ENCODE results near the gene EPHB2.

DNA sequence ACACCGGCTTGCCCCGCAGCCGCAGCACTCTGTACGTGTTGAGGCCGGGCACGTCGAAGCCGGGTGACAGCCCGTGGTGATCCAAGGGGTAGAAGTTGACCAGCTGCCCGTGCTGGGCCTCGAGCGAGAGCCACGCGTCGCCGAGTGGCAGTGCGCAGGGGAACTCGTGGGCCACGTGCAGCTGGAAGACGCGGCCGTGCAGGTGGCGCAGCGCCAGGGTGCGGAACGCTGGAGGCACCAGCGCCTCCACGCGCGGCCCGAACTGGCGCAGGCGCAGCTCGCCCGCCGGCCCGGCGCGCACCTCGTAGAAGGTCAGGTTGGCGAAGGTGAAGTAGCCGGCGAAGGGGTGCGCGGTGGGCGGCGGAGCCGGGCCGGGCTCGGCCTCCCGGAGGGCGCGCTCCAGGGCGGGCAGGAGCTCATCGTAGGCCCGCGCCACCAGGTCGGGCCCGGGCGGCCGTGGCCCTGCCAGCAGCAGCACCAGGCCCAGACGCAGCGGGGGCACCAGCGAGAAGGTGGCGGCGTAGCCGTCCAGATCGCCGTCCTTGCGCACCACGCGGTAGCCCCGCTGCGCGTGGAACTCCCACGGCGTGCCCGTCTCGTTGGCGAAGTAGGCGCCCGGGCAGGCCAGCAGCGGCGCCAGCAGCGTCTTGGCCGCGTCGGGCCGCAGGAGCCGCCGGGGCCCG lies 242.6 kb downstream of the EPHB2 start:
- TF ChIP-seq, protein P1, sequence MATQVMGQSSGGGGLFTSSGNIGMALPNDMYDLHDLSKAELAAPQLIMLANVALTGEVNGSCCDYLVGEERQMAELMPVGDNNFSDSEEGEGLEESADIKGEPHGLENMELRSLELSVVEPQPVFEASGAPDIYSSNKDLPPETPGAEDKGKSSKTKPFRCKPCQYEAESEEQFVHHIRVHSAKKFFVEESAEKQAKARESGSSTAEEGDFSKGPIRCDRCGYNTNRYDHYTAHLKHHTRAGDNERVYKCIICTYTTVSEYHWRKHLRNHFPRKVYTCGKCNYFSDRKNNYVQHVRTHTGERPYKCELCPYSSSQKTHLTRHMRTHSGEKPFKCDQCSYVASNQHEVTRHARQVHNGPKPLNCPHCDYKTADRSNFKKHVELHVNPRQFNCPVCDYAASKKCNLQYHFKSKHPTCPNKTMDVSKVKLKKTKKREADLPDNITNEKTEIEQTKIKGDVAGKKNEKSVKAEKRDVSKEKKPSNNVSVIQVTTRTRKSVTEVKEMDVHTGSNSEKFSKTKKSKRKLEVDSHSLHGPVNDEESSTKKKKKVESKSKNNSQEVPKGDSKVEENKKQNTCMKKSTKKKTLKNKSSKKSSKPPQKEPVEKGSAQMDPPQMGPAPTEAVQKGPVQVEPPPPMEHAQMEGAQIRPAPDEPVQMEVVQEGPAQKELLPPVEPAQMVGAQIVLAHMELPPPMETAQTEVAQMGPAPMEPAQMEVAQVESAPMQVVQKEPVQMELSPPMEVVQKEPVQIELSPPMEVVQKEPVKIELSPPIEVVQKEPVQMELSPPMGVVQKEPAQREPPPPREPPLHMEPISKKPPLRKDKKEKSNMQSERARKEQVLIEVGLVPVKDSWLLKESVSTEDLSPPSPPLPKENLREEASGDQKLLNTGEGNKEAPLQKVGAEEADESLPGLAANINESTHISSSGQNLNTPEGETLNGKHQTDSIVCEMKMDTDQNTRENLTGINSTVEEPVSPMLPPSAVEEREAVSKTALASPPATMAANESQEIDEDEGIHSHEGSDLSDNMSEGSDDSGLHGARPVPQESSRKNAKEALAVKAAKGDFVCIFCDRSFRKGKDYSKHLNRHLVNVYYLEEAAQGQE (IDR thresholded peaks at IDR 0.05; ENCODE audit: insufficient read depth in 1 of 2, low read depth in 2 of 2, low read length in 2 of 2) = no peak
- no peak for TF ChIP-seq POLR2AphosphoS5 (IDR thresholded peaks at IDR 0.05; ENCODE audit: low read depth, low read length)
- no peak for TF ChIP-seq SIN3A (IDR thresholded peaks at IDR 0.05; ENCODE audit: borderline replicate concordance, insufficient read depth, low read length)
- no peak for TF ChIP-seq TAF1 (IDR thresholded peaks at IDR 0.05; ENCODE audit: borderline replicate concordance, insufficient read depth, low read length)

Measured in PFSK-1 (cell line).